ENCODE measurements around the gene NRP1. TPM values are rescaled to one million over a fixed set of nuclear protein-coding genes. Genes with fewer than 3 reads are reported as not detected.
"Not testable (repeated sequence)": the region's sequence is repeated elsewhere in the genome, so short reads cannot be mapped to it uniquely, and the experiment has no call there.

NRP1 gene
- 135 TPM for polyA plus RNA-seq (2013, experiment 1 of 2; ENCODE audit: insufficient read length)
- 137 TPM for polyA plus RNA-seq (2013, experiment 2 of 2; ENCODE audit: insufficient read length)

- DNase-seq = no peak
Observed at GRCh38 chr10:33334153-33334804, at the start of gene NRP1. NRP1 (minus strand) TSS chr10:33334667; CDS start chr10:33334382, 285 bp downstream.

DNA sequence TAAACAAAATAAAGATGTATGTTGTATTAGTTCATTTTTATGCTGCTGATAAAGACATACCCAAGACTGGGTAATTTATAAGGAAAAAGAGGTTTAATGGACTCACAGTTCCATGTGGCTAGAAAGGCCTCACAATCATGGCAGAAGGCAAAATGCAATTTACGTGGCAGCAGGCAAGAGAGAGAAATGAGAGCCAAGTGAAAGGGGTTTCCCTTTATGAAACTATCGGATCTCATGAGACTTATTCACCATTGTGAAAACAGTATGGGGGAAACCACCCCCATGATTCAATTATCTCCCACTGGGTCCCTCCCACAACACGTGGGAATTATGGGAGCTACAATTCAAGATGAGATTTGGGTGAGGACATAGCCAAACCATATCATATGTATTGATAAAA, 49.7 kb upstream of the NRP1 start:
- not testable (repeated sequence) for DNase-seq

GRCh38 chr10:33382921-33383713, 48.6 kb upstream of the NRP1 start:
- DNase-seq = peak; percentile 29

- DNase-seq = no peak
Observed at GRCh38 chr10:33382216-33382600, 47.7 kb upstream of the NRP1 start.

DNA sequence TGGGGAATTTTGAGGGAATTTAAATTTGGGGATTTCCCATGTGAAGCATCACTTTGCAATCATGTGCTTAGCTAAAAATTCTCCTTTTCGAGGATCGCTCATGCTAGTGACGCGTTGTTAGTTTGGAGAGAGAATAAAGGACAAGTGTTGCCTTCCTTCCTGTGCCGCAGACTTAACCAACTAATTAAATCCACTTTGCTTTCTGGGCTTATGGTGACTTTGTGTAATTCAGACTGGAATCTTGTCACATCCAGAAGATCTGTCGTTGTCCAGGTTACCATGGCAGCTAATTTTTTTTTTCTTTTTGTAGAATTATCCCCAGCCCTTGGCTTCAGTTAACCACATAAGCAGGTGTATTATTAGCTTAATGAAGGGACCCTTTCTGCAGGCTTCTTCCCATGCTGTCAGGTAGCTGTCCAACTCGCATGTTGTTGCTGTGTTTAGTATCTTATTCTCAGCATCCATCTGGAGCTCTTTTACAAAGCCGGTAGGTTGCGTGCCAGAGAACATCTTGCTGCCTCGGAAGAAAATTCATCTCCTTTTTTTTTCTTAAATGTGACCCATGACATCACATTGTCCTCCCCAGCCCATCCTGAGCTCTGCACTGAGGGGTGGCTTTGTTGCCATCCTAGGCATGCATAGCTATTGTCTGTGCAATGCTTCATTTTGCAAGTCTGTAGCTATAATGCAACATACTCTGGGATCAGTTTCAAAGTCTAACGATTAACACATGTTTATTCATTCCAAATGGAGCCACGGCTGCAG, 47.2 kb upstream of the NRP1 start:
- peak; percentile 98 for DNase-seq

DNA sequence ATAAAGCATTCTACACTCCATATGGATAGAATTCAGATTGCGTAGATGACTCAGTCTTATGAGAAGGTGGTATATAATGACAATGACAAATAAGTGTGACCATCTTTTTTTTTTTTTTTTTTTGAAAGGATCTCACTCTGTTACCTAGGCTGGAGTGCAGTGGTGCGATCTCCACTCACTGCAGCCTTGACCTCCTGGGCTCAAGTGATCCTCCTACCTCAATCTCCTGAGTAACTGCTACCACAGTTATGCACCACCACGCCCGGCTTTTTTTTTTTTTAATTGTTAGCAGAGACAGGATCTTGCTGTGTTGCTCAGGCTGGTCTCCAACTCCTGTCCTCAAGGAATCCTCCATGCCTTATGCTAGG, 43.2 kb upstream of the NRP1 start:
- peak; percentile 72 for DNase-seq

DNA sequence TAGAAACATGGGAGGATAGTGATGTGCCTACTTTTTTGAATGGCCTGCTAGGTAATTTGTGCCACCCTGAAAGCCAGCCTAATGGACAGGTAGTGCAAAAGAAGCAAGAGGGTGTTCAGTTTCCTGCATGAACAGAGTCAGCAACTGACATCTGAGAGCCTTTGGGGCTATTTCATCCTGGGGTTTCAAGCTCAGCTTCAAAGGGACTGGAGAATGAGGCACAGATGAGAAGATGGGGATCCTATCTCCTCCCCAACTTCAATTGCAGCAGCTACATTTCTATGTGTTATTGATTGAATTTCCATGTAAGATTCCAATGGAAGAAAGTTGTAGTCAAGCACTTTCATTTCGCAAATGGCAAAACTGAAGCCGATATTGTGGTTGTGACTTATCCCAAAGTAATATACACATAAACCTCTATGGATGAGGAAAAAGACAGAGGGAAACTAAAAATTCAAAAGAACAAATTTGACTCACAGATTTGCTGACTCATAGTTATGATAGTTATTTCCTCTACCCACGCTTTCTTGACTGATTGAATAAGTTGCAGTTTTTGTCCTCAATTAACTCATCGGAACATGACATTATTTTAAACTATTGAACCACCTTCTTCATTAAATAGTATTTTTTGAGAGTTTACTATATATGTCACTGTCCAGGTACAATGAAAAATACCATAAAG, 42.6 kb upstream of the NRP1 start:
- peak; percentile 78 for DNase-seq

GRCh38 chr10:33376476-33376875, 42.0 kb upstream of the NRP1 start:
- DNase-seq = no peak

GRCh38 chr10:33373263-33373662, 38.8 kb upstream of the NRP1 start:
- DNase-seq = no peak

- DNase-seq = no peak
Observed at GRCh38 chr10:33371234-33371633, 36.8 kb upstream of the NRP1 start.

DNA sequence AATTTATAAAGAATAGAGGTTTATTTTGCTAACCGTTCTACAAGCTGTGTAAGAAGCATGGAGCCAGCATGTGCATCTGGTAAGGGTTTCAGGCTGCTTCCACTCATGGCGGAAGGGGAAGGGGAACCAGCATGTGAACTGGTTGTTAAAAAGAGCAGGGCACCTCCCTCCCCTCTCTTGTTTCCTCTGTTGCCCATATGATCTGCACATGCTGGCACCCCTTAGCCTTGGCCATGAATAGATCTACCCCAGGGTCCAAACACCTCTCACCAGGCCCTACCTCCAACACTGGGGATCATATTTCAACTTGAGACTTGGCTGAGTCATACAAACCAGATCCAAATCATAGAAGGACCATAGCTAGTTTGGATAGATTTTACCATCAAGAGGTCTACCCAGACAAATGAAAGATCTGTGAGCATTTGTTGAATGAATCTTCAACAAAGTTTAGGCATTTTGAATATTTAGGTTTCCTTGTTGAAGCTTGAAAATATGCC, 36.0 kb upstream of the NRP1 start:
- DNase-seq = no peak

DNA sequence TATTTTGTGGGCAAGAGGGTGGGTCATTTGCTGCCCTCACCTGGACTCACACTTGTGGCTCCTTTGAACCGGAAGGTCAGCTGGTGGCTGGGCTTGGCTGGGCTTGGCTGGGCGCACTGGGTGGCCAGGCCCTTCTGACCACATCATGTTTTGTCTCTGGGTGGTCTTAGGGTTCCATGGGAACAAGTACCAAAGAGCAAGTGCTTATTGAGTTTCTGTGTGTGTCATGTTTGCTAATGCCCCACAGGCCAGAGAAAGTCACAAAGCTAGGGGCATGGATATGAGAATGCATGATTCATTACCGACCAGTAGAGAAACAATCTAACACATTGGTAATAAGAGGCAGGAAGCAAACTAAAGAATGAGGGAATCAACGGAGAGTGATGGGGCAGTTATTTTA, 33.6 kb upstream of the NRP1 start:
- no peak for DNase-seq

- DNase-seq = peak; percentile 96
Observed at GRCh38 chr10:33365871-33366411, 31.5 kb upstream of the NRP1 start.

- DNase-seq = no peak
Observed at GRCh38 chr10:33365301-33365700, 30.8 kb upstream of the NRP1 start.

- no peak for DNase-seq
Observed at GRCh38 chr10:33363106-33363505, 28.6 kb upstream of the NRP1 start.

DNA sequence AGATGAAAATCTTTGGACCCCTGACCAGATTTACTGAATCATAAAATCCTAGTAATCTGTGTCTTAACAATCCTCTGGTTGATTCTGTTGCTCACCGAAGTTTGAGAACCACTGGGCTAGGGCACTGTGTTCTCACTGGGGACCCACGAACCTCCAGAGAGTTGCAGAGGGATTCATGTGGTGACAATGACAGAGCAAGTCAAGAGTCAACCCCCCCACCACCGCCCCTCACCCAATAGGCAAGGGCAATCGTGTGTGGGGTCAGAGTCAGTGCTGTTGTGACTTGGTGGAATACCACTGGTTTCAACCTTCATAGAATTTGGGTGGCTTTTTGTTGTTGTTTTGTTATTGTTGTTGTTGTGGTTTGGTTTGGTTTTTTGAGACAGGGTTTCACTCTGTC, 23.5 kb upstream of the NRP1 start:
- DNase-seq = no peak

DNA sequence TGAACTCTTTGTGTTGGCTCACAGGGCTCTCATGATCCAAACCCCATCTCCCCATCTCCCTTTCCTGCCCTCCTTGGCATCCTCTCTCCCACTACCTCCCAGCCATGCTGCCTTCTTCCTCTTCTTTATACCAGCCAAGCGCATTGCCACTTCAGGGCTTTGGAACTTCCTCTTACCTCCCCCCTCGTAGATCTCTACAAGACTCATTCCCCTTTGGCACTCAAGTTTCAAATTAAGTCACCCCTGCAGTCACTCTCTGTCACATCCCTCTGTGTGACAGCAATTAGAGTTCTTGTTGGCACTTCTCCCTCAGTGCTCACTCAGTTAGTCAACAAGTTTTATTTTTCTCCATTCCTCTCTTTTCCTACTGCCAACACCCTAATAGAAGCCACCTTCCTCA, 20.8 kb upstream of the NRP1 start:
- no peak for DNase-seq

GRCh38 chr10:33353853-33354252, 19.4 kb upstream of the NRP1 start:
- no peak for DNase-seq

DNA sequence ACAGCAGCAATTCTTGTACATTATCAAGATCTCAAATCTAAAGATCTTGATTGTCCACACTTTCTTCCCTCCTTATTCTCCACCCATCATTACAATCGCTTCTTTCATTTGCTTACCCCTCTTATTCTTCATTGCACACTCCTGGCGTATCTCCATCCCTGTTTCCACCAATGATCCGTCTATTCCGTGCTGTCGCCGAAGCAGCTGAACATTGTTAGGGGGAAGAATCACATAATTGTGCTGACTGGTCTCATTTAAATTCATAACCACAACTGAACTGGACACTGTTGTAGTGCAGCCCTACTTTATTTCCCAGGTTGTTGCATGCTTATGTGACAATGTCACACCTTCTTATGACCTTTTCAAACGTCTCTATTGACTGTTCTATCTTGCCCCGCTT, 18.9 kb upstream of the NRP1 start:
- DNase-seq = no peak

GRCh38 chr10:33352615-33353014, 18.1 kb upstream of the NRP1 start:
- DNase-seq = no peak

GRCh38 chr10:33352175-33352574, 17.7 kb upstream of the NRP1 start:
- no peak for DNase-seq

GRCh38 chr10:33350041-33350440, 15.6 kb upstream of the NRP1 start:
- DNase-seq = no peak

Measured in fibroblast of skin of scalp (primary cell).